GM08714 (cell line): ENCODE results near the gene HABP2.

Source experiments
- H3K4me3 ChIP-seq: fragments of 200-500 bp; sonication (Bioruptor generic); 2 replicates; pipeline ENCODE4 v1.5.1; 2014; ENCODE audit warnings: mild to moderate bottlenecking, low read length, inconsistent platforms
- ZNF274 ChIP-seq: IDR thresholded peaks from 2 replicates; pipeline ENCODE4 v1.6.1; 2012; ENCODE audit warnings: mild to moderate bottlenecking, low read depth, low read length

Gene HABP2

DNA sequence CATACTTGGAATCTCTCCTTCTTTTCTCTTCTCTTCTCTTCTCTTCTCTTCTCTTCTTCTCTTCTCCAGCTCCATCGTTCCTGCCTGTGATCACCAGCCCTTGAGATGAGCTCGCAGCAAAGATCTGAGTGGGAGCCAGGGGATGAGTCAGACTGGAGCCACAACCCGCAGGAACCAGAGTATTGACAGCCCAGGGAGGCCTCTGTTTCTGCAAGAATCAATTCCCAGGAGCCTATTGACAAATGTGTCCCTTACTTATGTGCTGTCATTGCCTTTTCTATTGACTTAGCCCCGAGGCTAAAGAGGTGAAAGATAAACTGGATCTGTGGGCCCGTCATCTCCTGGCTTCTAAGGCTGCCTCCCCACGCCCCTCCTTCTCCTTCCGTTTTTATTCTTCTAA lies 13.1 kb upstream of the HABP2 start:
- TF ChIP-seq ZNF274 = no peak
- H3K4me3 ChIP-seq = no peak overlapping the region

DNA sequence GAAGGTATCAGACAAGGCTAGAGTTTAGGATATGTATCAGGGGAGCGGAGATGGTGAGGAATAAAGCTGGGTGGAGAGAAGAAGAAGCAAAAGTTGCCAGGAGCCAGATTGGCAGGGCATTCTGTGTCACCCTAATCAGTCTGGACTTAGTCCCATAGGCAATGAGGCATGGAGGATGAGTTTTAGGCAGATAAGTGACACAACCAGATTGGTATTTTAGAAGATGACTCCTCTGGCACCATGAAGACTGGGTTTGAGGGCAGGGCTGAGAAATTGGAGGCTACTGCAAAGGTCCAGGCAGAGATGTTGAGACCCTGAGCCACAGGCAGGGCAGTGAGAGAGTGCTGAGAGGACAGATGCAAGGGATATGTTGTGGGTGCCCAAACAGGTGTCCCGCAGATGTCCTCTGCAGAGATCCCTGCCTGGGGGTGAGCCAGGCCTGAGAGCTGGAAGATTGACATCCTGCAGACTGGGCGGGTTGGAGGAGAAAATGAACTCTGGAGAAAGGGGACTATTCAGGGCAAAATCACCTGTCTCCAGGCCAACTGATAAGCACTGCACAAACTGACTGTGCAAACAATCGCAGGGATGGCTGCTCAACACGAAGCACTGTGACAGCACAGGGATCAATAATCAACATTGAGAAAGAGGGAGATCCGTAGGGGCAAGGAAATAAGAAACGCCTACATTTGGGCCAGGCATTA lies 11.9 kb upstream of the HABP2 start:
- no peak for TF ChIP-seq ZNF274
- no peak overlapping the region for H3K4me3 ChIP-seq

DNA sequence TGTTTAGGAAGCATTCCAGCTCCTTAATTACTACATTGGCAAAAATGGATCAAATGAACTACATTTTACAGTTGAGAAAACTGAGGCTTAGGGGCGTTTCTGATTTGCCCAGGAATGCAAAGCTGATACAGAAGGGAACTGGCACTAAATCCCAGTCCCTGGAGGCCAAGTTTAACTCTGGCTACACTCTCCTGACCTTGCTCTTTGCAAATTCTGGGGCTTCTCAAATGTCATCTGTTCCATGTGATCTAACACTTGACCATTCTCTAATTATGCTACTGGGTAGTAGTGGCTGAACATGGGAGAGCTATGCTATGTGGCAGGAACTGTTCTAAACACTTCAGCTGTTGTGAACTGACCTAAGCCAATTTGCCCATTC lies 11.3 kb upstream of the HABP2 start:
- no peak overlapping the region for H3K4me3 ChIP-seq
- no peak for TF ChIP-seq ZNF274

DNA sequence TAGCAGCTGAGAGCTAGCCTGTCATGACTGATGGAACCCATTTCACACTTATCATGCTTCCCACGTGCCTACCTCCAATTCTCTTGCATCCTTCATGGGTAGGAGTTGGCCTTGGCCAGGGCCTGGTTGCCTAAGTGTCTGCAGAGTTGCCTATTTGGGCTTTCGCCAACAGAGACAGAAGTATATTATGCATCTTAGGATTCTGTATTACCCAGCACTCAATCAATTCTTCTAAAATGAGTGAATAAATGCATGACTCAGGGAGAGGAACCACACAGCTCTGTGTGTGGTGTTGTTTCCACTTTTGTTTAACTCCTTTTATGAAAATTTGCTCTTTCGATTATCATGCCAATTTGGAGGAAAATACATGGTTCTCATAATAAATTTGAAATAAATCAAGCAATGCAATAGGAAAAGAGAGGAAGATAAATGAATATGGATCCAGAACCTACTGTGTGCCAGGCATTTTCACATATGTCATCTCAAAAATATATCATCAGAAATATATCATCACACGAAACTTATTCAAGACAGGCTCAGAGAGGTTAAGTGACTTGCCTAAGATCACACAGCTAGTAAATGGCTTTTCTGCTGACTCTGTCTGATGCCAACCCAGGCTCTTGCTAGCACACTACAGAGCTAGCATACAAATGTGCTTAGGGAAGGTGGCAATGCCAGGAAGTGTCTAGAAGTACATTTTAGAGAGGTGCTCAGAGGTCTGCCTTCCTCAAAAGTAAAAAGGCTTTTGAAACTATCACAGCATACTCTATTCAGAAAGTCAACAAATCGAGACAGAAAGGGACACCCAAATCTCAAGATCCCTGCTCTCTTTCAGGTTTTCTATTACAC lies 9.5 kb upstream of the HABP2 start:
- TF ChIP-seq ZNF274 = no peak
- H3K4me3 ChIP-seq = no peak overlapping the region

DNA sequence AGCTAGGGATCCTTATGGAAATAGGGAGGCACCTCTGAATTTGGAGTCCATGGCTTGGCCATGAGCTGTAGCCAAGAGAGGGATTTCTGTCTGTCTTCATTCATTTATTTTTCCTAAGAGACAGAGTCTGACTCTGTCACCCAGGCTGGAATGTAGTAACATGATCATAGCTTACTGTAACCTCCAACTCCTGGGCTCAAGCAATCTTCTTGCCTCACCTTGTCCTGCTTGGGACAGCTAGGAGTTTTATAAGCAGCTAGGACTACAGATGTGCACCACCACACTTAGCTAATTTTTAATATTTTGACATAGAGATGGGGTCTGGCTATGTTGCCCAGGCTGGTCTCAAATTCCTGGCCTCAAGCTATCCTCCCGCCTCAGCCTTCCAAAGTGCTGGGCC lies 8.5 kb upstream of the HABP2 start:
- TF ChIP-seq ZNF274 = no peak
- no peak overlapping the region for H3K4me3 ChIP-seq

DNA sequence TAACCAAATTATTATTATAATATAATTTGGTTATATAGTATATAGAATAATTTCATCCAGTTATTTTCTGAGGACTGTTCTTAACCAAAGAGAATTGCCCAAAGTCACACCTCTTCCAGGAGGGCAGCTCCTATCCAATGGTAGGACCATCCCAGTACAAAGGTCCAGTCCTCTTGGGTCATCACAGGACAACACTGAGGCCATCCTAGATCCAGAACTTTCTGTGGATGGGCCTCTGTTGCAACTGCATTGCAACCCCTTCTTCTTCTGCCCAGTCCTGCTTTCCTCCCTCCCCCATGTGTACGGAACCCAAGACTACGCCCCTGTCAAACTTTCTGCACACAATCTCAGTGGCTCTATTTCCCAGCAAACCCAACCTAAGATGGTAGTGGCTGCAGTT lies 5.4 kb upstream of the HABP2 start:
- TF ChIP-seq ZNF274 = no peak
- H3K4me3 ChIP-seq = no peak overlapping the region

DNA sequence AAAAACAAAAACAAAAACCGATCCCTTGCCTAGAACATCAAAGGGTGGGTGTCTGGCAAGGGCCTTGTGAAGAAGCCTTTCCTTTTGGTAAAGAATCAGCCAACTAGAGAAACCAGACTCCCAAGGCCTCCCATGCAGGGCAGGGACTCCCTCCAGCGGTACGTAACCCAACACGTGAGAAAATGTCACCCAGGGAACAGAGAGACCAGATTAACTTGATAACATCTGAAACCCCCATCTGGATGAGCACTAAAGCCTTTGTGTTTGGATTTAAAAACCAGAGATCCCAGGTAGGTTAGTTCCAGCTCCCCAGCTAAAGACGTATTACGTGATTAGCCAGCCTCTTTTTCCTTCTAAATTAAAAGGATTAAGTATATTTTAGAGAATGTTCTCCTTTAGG lies 3.0 kb upstream of the HABP2 start:
- no peak overlapping the region for H3K4me3 ChIP-seq
- no peak for TF ChIP-seq ZNF274

DNA sequence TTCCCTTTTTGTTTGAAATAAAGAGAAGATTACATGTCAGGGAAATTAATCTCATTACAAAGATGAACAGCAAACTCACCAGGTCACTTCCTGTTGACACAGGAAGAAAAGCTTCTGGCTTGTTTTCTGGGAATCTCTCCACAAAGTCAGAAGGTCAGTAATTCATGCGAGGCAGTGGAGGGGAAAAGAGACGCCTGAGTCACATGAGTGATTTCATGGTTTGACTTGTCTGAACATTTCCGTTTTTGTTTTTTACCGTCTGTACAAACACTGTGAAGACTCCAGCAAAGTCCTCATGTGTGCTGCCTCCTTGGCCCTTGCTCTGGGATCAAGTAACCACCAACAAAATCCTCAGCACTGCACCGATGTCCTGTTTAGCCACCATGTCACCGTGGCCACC lies 2.5 kb upstream of the HABP2 start:
- H3K4me3 ChIP-seq = no peak overlapping the region
- no peak for TF ChIP-seq ZNF274

DNA sequence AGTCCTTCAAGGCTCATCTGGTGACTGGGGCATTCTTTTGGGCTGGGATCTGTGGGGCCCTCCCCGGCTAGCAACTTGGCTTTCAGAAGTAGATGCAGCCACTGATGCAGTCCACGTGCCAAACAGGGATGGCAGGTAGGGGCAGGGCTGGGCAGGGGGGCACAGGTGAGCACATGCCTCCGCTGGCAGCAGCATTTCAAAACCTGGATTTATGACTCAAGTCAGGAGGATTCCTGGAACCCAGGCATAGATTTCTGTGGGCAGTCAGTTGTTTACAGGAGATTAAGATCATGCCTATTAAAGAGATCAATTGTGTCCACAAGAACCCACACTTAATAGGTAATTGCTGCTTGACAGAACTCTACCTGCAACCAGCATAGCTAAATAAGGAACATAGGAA lies 839 bp upstream of the HABP2 start:
- H3K4me3 ChIP-seq = no peak overlapping the region

DNA sequence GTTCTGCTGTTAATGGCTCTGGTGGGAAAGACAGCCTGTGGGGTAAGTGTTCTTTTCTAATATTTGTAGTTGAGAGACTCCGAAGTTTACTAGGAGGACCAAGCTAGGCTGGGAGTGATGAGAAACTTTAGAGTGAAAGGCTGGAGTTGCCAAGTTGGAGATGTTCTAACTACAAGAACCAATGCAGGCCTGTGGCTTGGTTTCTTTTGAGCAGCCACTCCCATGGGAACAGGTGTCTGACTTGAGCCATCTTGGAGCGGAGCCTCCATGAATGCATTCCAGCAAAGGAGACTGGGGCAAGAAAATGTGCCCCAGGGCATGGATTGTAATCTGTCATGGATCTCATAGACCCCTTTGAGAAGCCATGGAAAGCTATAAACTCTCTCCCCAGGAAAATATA lies 296 bp downstream of the HABP2 start:
- TF ChIP-seq ZNF274 = no peak
- no peak overlapping the region for H3K4me3 ChIP-seq

More for the DNA sequence above, 839 bp upstream of the HABP2 start:
- TF ChIP-seq ZNF274 = no peak

DNA sequence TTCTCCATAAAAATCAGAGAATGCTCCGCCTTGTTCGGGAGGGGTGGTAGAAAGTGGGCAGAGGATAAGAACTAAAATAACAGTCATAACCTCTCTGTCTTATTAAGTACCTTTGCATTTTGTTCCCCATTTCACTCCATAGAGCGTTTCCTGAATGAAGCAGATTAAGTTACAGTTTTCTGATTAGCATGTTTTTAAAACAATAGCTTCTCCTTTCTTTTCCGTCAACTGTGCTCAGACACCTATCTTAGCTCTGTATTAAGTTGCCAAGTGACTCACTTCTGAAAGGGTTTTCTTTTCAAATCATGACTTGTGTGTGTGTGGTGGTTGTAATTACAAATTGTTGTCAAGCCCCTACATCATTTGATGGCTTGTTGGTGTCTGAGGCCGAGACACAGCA lies 1.4 kb downstream of the HABP2 start:
- H3K4me3 ChIP-seq = no peak overlapping the region
- no peak for TF ChIP-seq ZNF274

DNA sequence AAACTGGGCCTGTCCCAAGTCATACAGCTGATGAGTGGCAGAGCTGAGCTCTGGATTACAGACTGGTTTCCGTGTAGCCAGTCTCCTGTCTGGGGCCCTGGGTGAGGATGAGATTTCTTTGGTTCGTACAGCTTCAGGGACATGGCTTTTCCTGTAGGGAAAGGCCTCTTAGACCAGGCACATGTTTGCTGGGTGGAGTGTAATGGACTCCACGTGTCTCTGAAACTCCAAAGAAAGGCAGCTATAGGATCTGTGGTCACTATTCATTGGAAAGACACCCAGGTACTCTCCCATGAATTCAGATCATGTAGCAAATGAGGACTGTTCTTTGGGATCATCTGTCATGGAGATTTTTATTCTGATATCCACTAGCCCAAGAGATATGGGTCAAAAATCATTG lies 2.4 kb downstream of the HABP2 start:
- TF ChIP-seq ZNF274 = no peak

DNA sequence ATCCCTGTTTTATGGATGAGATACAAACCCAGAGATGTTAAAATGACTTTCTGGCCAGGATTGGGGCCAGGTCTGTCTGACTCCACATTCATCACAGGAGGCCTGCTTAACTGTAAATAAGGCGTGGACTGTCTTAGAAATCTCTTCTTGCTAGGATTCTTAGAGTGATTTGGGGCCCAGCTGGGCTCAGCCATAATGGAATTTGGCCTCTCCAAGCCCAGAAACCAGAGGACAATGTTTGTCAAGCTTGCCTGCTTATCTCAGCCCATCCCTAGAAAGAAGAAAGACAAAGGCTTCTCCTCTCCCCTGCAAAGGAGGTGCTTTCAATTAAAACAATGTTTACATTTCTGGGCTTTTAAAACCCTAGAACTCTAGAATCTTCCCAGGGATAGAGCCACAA lies 2.9 kb downstream of the HABP2 start:
- no peak overlapping the region for H3K4me3 ChIP-seq
- TF ChIP-seq ZNF274 = no peak

More for the DNA sequence above, 2.4 kb downstream of the HABP2 start:
- H3K4me3 ChIP-seq = no peak overlapping the region

DNA sequence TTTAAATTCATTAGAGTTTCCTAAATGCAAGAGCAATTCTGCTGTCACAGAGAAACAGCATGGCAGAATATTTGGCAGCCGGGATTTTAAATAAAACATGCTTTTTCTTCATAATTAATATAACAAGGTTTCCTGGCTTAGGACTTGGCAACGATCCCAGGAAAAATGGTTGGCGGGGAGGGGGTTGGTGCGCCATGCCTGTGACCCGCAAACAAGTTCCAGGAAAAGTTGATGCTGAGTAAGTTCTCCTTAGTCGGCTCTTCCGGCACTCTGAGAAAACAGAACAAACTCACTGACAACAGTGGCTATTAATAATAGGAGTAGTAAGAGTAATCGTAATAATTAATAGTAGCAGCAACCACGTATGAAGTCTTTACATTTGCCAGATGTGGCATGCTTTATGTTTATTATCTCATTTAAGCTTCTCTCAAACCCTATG lies 4.6 kb downstream of the HABP2 start:
- no peak overlapping the region for H3K4me3 ChIP-seq
- no peak for TF ChIP-seq ZNF274

DNA sequence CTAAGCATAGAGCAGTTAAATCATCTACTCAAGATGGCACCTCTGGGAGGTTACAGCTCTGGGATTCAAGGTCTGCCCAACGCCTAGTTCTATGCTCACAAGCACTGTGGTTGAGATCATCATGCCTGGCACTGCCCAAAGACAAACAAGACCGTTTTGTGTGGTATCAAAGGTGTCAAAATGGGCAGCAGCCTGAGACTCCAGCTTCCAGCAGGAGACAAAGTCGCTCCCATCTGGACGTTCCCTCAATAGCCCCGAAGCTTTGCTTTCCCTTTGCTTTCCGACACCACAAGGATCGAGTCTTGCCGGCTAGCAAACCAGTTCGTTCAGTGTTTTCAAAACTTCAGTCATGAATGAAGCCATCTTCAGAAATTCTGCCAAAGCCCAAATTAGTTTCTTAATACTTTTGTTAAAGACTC lies 5.1 kb downstream of the HABP2 start:
- no peak for TF ChIP-seq ZNF274
- H3K4me3 ChIP-seq = no peak overlapping the region
